Neural progenitor cell (in vitro differentiated cells): ENCODE results near the gene DNAH5. TPM values are rescaled to one million over a fixed set of nuclear protein-coding genes. Genes with fewer than 3 reads are reported as not detected.

Experiments used
- DNase-seq: peaks from one replicate; pipeline ENCODE4 v3.0.0-alpha.2; 2016; ENCODE audit warnings: low spot score
- H2AFZ ChIP-seq: fragments of 200-600 bp; sonication (generic); replicated peaks from 2 replicates; pipeline ENCODE4 v1.6.1; 2016; ENCODE audit warnings: antibody characterized with exemption
- H3F3A ChIP-seq: fragments of 200-600 bp; sonication (generic); 2 replicates; pipeline ENCODE4 v1.6.1; 2016; ENCODE audit warnings: antibody characterized with exemption, low read depth
- H3K27ac ChIP-seq: fragments of 200-600 bp; sonication (generic); 2 replicates; pipeline ENCODE4 v1.5.1; 2016; ENCODE audit warnings: mild to moderate bottlenecking
- H3K27me3 ChIP-seq: fragments of 200-600 bp; sonication (generic); 2 replicates; pipeline ENCODE4 v1.6.1; 2016; ENCODE audit warnings: mild to moderate bottlenecking, moderate library complexity
- H3K36me3 ChIP-seq: fragments of 200-600 bp; sonication (generic); 2 replicates; pipeline ENCODE4 v1.5.1; 2016
- H3K4me1 ChIP-seq: fragments of 200-600 bp; sonication (generic); 2 replicates; pipeline ENCODE4 v1.6.1; 2016; ENCODE audit warnings: mixed run types
- H3K4me2 ChIP-seq: fragments of 200-600 bp; sonication (generic); 2 replicates; pipeline ENCODE4 v1.6.1; 2016
- H3K4me3 ChIP-seq: fragments of 200-600 bp; sonication (generic); 2 replicates; pipeline ENCODE4 v1.5.1; 2016
- H3K79me2 ChIP-seq: fragments of 200-600 bp; sonication (generic); 2 replicates; pipeline ENCODE4 v1.6.1; 2016; ENCODE audit warnings: low read depth
- H3K9ac ChIP-seq: fragments of 200-600 bp; sonication (generic); 2 replicates; pipeline ENCODE4 v1.6.1; 2016
- H3K9me3 ChIP-seq: fragments of 200-600 bp; sonication (generic); 2 replicates; pipeline ENCODE4 v1.5.1; 2016; ENCODE audit warnings: low read depth
- H4K20me1 ChIP-seq: fragments of 200-600 bp; sonication (generic); 2 replicates; pipeline ENCODE4 v1.6.1; 2016; ENCODE audit warnings: low read depth
- H3K27ac Mint-ChIP-seq: 3 replicates; pipeline ENCODE4 v1.8.0; 2021; ENCODE audit warnings: mixed read lengths
- H3K27me3 Mint-ChIP-seq: 2 replicates; pipeline ENCODE4 v1.8.0; 2022; ENCODE audit warnings: low read depth, mild to moderate bottlenecking, inconsistent platforms, moderate library complexity, mixed read lengths; ENCODE audit not compliant: insufficient read depth
- H3K36me3 Mint-ChIP-seq: 3 replicates; pipeline ENCODE4 v1.8.0; 2021; ENCODE audit warnings: mixed read lengths
- H3K4me1 Mint-ChIP-seq: 3 replicates; pipeline ENCODE4 v1.8.0; 2021; ENCODE audit warnings: mixed read lengths
- H3K4me3 Mint-ChIP-seq: 3 replicates; pipeline ENCODE4 v1.8.0; 2021; ENCODE audit warnings: mild to moderate bottlenecking, moderate library complexity, mixed read lengths
- H3K9me3 Mint-ChIP-seq: 3 replicates; pipeline ENCODE4 v1.8.0; 2020; ENCODE audit warnings: mixed read lengths
- EZH2 ChIP-seq: fragments of 200-600 bp; sonication (generic); IDR thresholded peaks from 2 replicates; pipeline ENCODE4 v1.6.1; 2017; ENCODE audit warnings: antibody characterized with exemption, mild to moderate bottlenecking, moderate library complexity
- EZH2phosphoT487 ChIP-seq: fragments of 200-600 bp; sonication (generic); IDR thresholded peaks from 2 replicates; pipeline ENCODE4 v1.6.1; 2017; ENCODE audit warnings: antibody characterized with exemption
- total RNA-seq: library from RNA; depleted of rRNA; stranded (reverse); fragments of >200 nt; gene quantifications from 2 replicates; pipeline ENCODE4 v1.2.3, GENCODE V29; 2015; ENCODE audit warnings: low replicate concordance
- TF ChIP-seq, protein P1 (sequence below): fragments of 200-600 bp; sonication (generic); IDR thresholded peaks from 2 replicates; pipeline ENCODE4 v1.5.1; 2017; ENCODE audit warnings: antibody characterized with exemption, mild to moderate bottlenecking

The DNAH5 gene
- total RNA-seq, 1 donor from 2014 or later = 0.39 TPM

DNA sequence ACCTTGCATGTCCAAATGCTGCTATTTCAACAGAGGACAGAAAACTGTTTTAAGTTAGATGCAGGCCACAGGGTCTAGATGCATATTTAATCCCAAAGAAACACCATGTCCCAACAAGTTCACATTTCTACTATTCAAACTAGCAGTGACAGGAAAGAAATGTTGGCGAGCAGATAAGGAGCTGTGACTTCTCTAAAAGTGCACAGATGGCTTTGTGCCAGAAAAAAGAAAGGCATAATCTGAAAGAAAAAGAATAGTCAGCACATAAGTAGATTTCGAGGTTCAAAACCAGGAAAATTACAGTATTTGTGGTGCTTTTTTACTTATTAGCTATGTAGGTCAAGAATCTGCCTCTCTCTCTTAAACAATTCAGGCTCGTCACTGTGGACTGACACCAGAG lies 178.3 kb downstream of the DNAH5 start:
- DNase-seq = no peak
- H3K9ac ChIP-seq = no peak overlapping the region

DNA sequence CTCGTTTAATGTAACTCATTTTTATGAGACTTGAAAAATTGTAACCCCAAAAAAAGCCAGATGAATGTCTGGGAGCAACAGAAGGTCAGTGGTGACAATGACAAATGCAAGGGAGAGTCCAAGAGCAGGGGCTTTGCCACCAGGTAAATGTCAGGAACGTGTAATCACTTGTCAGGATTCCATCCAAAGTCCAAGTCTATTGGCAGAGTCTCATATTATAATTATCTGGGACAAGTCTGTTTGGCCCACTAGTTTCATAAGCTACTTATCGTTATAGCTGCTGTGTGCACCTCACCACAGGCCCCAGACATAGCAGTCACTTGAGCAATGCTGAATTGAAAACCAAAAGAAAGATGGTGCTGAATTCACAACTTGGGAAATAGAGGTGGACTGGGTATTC lies 180.8 kb downstream of the DNAH5 start:
- no peaks in the 10 kb centered on the region for H3K9me3 Mint-ChIP-seq
- no peaks in the 10 kb centered on the region for H3K9me3 ChIP-seq
- no peaks in the 10 kb centered on the region for H3F3A ChIP-seq
- no peak overlapping the region for H3K27ac Mint-ChIP-seq
- no peak for DNase-seq
- no peak for TF ChIP-seq EZH2
- no peak for TF ChIP-seq EZH2phosphoT487
- TF ChIP-seq, protein P1, sequence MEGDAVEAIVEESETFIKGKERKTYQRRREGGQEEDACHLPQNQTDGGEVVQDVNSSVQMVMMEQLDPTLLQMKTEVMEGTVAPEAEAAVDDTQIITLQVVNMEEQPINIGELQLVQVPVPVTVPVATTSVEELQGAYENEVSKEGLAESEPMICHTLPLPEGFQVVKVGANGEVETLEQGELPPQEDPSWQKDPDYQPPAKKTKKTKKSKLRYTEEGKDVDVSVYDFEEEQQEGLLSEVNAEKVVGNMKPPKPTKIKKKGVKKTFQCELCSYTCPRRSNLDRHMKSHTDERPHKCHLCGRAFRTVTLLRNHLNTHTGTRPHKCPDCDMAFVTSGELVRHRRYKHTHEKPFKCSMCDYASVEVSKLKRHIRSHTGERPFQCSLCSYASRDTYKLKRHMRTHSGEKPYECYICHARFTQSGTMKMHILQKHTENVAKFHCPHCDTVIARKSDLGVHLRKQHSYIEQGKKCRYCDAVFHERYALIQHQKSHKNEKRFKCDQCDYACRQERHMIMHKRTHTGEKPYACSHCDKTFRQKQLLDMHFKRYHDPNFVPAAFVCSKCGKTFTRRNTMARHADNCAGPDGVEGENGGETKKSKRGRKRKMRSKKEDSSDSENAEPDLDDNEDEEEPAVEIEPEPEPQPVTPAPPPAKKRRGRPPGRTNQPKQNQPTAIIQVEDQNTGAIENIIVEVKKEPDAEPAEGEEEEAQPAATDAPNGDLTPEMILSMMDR = no peak
- no peaks in the 10 kb centered on the region for H3K36me3 Mint-ChIP-seq
- no peaks in the 10 kb centered on the region for H3K4me1 ChIP-seq
- H4K20me1 ChIP-seq = no peaks in the 10 kb centered on the region
- H3K27me3 ChIP-seq = no peaks in the 10 kb centered on the region
- no peak overlapping the region for H3K4me3 ChIP-seq
- H3K27ac ChIP-seq = no peak overlapping the region
- H3K4me1 Mint-ChIP-seq = no peaks in the 10 kb centered on the region
- no peak overlapping the region for H2AFZ ChIP-seq
- H3K36me3 ChIP-seq = no peaks in the 10 kb centered on the region
- H3K4me2 ChIP-seq = no peak overlapping the region
- H3K4me3 Mint-ChIP-seq = no peak overlapping the region
- no peak overlapping the region for H3K9ac ChIP-seq
- no peaks in the 10 kb centered on the region for H3K27me3 Mint-ChIP-seq
- H3K79me2 ChIP-seq = no peaks in the 10 kb centered on the region

More for the DNA sequence above, 178.3 kb downstream of the DNAH5 start:
- no peak overlapping the region for H3K4me2 ChIP-seq
- no peaks in the 10 kb centered on the region for H3K9me3 ChIP-seq
- no peaks in the 10 kb centered on the region for H3K4me1 Mint-ChIP-seq
- no peak overlapping the region for H2AFZ ChIP-seq
- no peak overlapping the region for H3K27ac ChIP-seq
- no peaks in the 10 kb centered on the region for H3K27me3 ChIP-seq
- no peak overlapping the region for H3K4me3 ChIP-seq
- no peaks in the 10 kb centered on the region for H3K79me2 ChIP-seq
- no peaks in the 10 kb centered on the region for H3K9me3 Mint-ChIP-seq
- H3K27me3 Mint-ChIP-seq = no peaks in the 10 kb centered on the region
- H3K27ac Mint-ChIP-seq = no peak overlapping the region
- no peaks in the 10 kb centered on the region for H4K20me1 ChIP-seq
- no peaks in the 10 kb centered on the region for H3K4me1 ChIP-seq
- no peak for TF ChIP-seq EZH2
- no peaks in the 10 kb centered on the region for H3K36me3 Mint-ChIP-seq
- H3F3A ChIP-seq = no peaks in the 10 kb centered on the region
- no peaks in the 10 kb centered on the region for H3K36me3 ChIP-seq
- H3K4me3 Mint-ChIP-seq = no peak overlapping the region

DNA sequence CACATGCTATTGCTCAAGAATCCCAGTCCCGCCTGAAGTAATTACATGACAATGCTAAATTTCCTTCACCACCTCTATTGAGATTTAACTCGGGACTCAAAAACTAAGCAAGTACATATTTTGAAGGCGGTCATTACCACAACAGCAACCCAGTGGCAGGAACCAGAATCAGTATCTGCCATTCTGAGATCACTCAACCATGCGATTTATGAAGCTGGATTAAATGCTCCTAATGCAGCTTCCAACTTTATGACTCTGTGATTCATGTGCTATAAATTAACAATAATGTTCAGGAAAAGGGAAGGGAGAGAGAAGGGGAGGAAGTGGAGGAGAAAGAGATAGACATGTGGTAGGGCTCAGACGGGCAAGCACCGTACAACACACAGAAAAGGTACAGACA lies 194.7 kb downstream of the DNAH5 start:
- H3K27me3 ChIP-seq = no peaks in the 10 kb centered on the region
- H3K4me3 ChIP-seq = no peak overlapping the region
- H3K4me3 Mint-ChIP-seq = no peak overlapping the region
- H3K4me1 Mint-ChIP-seq = no peaks in the 10 kb centered on the region
- TF ChIP-seq, protein P1 = no peak
- TF ChIP-seq EZH2phosphoT487 = no peak
- TF ChIP-seq EZH2 = no peak
- H3K4me1 ChIP-seq = no peaks in the 10 kb centered on the region
- no peak overlapping the region for H3K27ac ChIP-seq
- H3K36me3 ChIP-seq = no peaks in the 10 kb centered on the region
- no peak overlapping the region for H3K4me2 ChIP-seq
- H4K20me1 ChIP-seq = no peaks in the 10 kb centered on the region
- no peaks in the 10 kb centered on the region for H3K27me3 Mint-ChIP-seq
- H3K9me3 Mint-ChIP-seq = no peaks in the 10 kb centered on the region
- no peaks in the 10 kb centered on the region for H3K36me3 Mint-ChIP-seq
- H2AFZ ChIP-seq = no peak overlapping the region
- H3K27ac Mint-ChIP-seq = no peak overlapping the region
- no peaks in the 10 kb centered on the region for H3K9me3 ChIP-seq
- no peak for DNase-seq
- no peak overlapping the region for H3K9ac ChIP-seq
- H3K79me2 ChIP-seq = no peaks in the 10 kb centered on the region
- H3F3A ChIP-seq = no peaks in the 10 kb centered on the region

DNA sequence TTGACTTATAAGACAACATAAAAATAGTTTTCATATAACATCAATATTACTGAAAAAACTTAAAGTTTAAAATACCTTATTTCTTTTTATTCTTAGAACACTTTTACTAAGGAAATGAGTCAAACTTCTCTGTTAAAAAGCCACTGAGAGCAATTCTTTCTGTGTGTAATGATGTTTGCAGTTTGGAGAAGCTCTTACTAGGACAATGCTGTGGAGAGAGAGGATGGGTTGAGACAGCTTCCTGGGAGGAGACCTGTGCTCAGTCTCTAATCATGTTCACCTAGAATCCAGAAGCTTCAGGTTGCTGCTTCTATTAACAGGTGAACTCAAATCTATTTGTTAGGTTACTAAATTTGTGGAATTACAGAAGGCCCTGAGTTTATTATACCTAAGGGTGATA lies 198.5 kb downstream of the DNAH5 start:
- no peak overlapping the region for H2AFZ ChIP-seq
- H3K9me3 Mint-ChIP-seq = no peaks in the 10 kb centered on the region
- H3K27ac ChIP-seq = no peak overlapping the region
- no peaks in the 10 kb centered on the region for H3K79me2 ChIP-seq
- TF ChIP-seq, protein P1 = no peak
- TF ChIP-seq EZH2 (no peak), EZH2phosphoT487 (no peak)
- no peaks in the 10 kb centered on the region for H3K4me1 ChIP-seq
- H3K27me3 ChIP-seq = no peaks in the 10 kb centered on the region
- no peak overlapping the region for H3K4me3 Mint-ChIP-seq
- no peaks in the 10 kb centered on the region for H3F3A ChIP-seq
- no peaks in the 10 kb centered on the region for H3K27me3 Mint-ChIP-seq
- H3K36me3 Mint-ChIP-seq = no peaks in the 10 kb centered on the region
- H3K36me3 ChIP-seq = no peaks in the 10 kb centered on the region
- no peak overlapping the region for H3K9ac ChIP-seq
- no peaks in the 10 kb centered on the region for H3K4me1 Mint-ChIP-seq
- no peaks in the 10 kb centered on the region for H3K9me3 ChIP-seq
- DNase-seq = no peak
- H3K4me3 ChIP-seq = no peak overlapping the region
- H4K20me1 ChIP-seq = no peaks in the 10 kb centered on the region
- H3K27ac Mint-ChIP-seq = no peak overlapping the region
- no peak overlapping the region for H3K4me2 ChIP-seq
